HL-60 (cell line): ENCODE measurements around the gene IL36G.

Source experiments
- DNase-seq, 2 experiments: peaks; one replicate each; pipeline ENCODE4 v3.0.0-alpha.2; 2010 to 2020; ENCODE audit warnings: low read depth in 1 of 2, low spot score in 1 of 2
- H3K27ac ChIP-seq: fragments of 250-450 bp; sonication (Bioruptor Pico); replicated peaks from 2 replicates; pipeline ENCODE4 v1.5.1; 2020; ENCODE audit warnings: mild to moderate bottlenecking, moderate library complexity
- H3K27me3 ChIP-seq: fragments of 250-450 bp; sonication (Bioruptor Pico); 2 replicates; pipeline ENCODE4 v1.5.1; 2021; ENCODE audit warnings: mild to moderate bottlenecking, moderate library complexity; ENCODE audit not compliant: insufficient read depth, poor library complexity, severe bottlenecking
- H3K4me3 ChIP-seq: replicated peaks from 2 replicates; pipeline ENCODE4 v1.5.1; 2011; ENCODE audit warnings: mild to moderate bottlenecking, control low read depth, low read length; ENCODE audit not compliant: insufficient read depth
- GABPA ChIP-seq: IDR thresholded peaks from 2 replicates; pipeline ENCODE4 v1.6.1; 2012; ENCODE audit warnings: low read depth
- POLR2AphosphoS5 ChIP-seq: IDR thresholded peaks from 2 replicates; pipeline ENCODE4 v1.6.1; 2012; ENCODE audit warnings: low read depth
- SPI1 ChIP-seq: IDR thresholded peaks from 2 replicates; pipeline ENCODE4 v1.6.1; 2012; ENCODE audit warnings: low read depth, mild to moderate bottlenecking, borderline replicate concordance
- TF ChIP-seq, protein P1 (sequence below): IDR thresholded peaks from one replicate; pipeline ENCODE4 v1.5.1; 2011; ENCODE audit warnings: low read length, control low read depth, inconsistent platforms; ENCODE audit not compliant: insufficient read depth
- TF ChIP-seq, protein P2 (sequence below): IDR thresholded peaks from 2 replicates; pipeline ENCODE4 v1.6.1; 2012; ENCODE audit warnings: low read depth; ENCODE audit not compliant: insufficient replicate concordance

Gene IL36G

GRCh38 chr2:112997151-112997550 lies 19.3 kb downstream of the IL36G start:
- Histone ChIP-seq H3K27ac (no peak overlapping the region), H3K27me3 (no peaks in the 10 kb centered on the region), H3K4me3 (no peak overlapping the region)
- TF ChIP-seq, protein P1, sequence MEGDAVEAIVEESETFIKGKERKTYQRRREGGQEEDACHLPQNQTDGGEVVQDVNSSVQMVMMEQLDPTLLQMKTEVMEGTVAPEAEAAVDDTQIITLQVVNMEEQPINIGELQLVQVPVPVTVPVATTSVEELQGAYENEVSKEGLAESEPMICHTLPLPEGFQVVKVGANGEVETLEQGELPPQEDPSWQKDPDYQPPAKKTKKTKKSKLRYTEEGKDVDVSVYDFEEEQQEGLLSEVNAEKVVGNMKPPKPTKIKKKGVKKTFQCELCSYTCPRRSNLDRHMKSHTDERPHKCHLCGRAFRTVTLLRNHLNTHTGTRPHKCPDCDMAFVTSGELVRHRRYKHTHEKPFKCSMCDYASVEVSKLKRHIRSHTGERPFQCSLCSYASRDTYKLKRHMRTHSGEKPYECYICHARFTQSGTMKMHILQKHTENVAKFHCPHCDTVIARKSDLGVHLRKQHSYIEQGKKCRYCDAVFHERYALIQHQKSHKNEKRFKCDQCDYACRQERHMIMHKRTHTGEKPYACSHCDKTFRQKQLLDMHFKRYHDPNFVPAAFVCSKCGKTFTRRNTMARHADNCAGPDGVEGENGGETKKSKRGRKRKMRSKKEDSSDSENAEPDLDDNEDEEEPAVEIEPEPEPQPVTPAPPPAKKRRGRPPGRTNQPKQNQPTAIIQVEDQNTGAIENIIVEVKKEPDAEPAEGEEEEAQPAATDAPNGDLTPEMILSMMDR = no peak
- TF ChIP-seq SPI1 (no peak), GABPA (no peak), POLR2AphosphoS5 (no peak)
- TF ChIP-seq, protein P2, sequence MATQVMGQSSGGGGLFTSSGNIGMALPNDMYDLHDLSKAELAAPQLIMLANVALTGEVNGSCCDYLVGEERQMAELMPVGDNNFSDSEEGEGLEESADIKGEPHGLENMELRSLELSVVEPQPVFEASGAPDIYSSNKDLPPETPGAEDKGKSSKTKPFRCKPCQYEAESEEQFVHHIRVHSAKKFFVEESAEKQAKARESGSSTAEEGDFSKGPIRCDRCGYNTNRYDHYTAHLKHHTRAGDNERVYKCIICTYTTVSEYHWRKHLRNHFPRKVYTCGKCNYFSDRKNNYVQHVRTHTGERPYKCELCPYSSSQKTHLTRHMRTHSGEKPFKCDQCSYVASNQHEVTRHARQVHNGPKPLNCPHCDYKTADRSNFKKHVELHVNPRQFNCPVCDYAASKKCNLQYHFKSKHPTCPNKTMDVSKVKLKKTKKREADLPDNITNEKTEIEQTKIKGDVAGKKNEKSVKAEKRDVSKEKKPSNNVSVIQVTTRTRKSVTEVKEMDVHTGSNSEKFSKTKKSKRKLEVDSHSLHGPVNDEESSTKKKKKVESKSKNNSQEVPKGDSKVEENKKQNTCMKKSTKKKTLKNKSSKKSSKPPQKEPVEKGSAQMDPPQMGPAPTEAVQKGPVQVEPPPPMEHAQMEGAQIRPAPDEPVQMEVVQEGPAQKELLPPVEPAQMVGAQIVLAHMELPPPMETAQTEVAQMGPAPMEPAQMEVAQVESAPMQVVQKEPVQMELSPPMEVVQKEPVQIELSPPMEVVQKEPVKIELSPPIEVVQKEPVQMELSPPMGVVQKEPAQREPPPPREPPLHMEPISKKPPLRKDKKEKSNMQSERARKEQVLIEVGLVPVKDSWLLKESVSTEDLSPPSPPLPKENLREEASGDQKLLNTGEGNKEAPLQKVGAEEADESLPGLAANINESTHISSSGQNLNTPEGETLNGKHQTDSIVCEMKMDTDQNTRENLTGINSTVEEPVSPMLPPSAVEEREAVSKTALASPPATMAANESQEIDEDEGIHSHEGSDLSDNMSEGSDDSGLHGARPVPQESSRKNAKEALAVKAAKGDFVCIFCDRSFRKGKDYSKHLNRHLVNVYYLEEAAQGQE = no peak
- DNase-seq = no peak

DNA sequence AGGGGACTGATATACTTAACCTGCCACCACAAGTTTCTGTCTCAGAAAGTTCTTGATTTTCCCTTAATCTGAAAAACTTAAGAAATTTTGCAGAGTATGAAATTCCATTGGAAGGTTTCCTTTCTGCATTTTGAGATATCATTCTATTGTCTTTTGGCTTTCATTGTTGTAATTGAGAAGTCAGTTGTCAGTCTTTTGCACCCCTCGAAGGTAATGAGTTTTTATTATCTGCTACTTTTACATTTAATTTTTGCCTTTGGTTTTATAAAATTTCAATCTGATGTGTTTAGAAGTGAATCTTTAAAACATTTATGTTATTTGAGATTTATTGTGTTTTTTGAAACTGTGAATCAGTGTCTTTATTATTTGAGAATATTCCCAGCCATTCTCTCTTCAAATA lies 22.6 kb downstream of the IL36G start:
- TF ChIP-seq GABPA (no peak), SPI1 (no peak)
- TF ChIP-seq, protein P2 = no peak
- Histone ChIP-seq H3K4me3 (no peak overlapping the region), H3K27me3 (no peaks in the 10 kb centered on the region), H3K27ac (no peak overlapping the region)
- no peak for DNase-seq

GRCh38 chr2:113002677-113003076 lies 24.9 kb downstream of the IL36G start:
- no peak overlapping the region for H3K4me3 ChIP-seq
- no peak overlapping the region for H3K27ac ChIP-seq
- no peak for TF ChIP-seq SPI1
- TF ChIP-seq, protein P2 = no peak
- no peak for TF ChIP-seq POLR2AphosphoS5
- TF ChIP-seq GABPA = no peak
- TF ChIP-seq, protein P1 = no peak
- no peaks in the 10 kb centered on the region for H3K27me3 ChIP-seq
- DNase-seq = no peak

- TF ChIP-seq, protein P2 = no peak
- TF ChIP-seq, protein P1 = no peak
- no peak for TF ChIP-seq GABPA
- no peak for TF ChIP-seq POLR2AphosphoS5
- TF ChIP-seq SPI1 = no peak
Measured at GRCh38 chr2:113005030-113005509, 27.3 kb downstream of the IL36G start, which contains the start of gene IL36A. IL36A (plus strand) TSS chr2:113005459; CDS start chr2:113005872, 413 bp downstream.

More at GRCh38 chr2:113005030-113005509, 27.3 kb downstream of the IL36G start, which contains the start of gene IL36A:
- Histone ChIP-seq H3K4me3 (no peak within 1 kb of the TSS), H3K27ac (no peak within 1 kb of the TSS), H3K27me3 (no peaks in the 10 kb centered on the region)
- no peak for DNase-seq
